Hypothalamus (tissue), 51 donors: ENCODE measurements around the gene ALPL.
A peak's percentile ranks its signal among the peaks of the same experiment; 100 is the strongest.

Experiments
- DNase-seq, 51 donors: peaks; one replicate each; lab custom pipeline; 2025; lab: John Stamatoyannopoulos, UW

The ALPL gene

GRCh38 chr1:21526441-21526840 lies 17.2 kb downstream of the ALPL start:
- no peak for DNase-seq

GRCh38 chr1:21530368-21531016 lies 21.3 kb downstream of the ALPL start:
- DNase-seq = no peak

- DNase-seq = no peak
Measured at GRCh38 chr1:21531241-21531640, 22.0 kb downstream of the ALPL start.

- DNase-seq = no peak
Measured at GRCh38 chr1:21532496-21532895, 23.3 kb downstream of the ALPL start.

GRCh38 chr1:21532992-21533534 lies 23.8 kb downstream of the ALPL start:
- DNase-seq = no peak

GRCh38 chr1:21534146-21534545 lies 24.9 kb downstream of the ALPL start:
- DNase-seq = no peak

GRCh38 chr1:21534674-21535378 lies 25.6 kb downstream of the ALPL start:
- DNase-seq = no peak

- DNase-seq = no peak
Measured at GRCh38 chr1:21536218-21536617, 27.0 kb downstream of the ALPL start.

- peak in 16 of 51 donors; percentile 2 to 44 (median 12) for DNase-seq
Measured at GRCh38 chr1:21537511-21537931, 28.3 kb downstream of the ALPL start.

- no peak for DNase-seq
Measured at GRCh38 chr1:21537932-21538630, 28.9 kb downstream of the ALPL start.

- DNase-seq = peak in 7 of 51 donors; percentile 7 to 24 (median 11)
Measured at GRCh38 chr1:21539933-21540332, 30.7 kb downstream of the ALPL start.

- DNase-seq = no peak
Measured at GRCh38 chr1:21541329-21541728, 32.1 kb downstream of the ALPL start.

- DNase-seq = no peak
Measured at GRCh38 chr1:21541835-21542234, 32.6 kb downstream of the ALPL start.

- no peak for DNase-seq
Measured at GRCh38 chr1:21543598-21543997, 34.4 kb downstream of the ALPL start.

GRCh38 chr1:21544095-21544494 lies 34.9 kb downstream of the ALPL start:
- no peak for DNase-seq

GRCh38 chr1:21546122-21546825 lies 37.1 kb downstream of the ALPL start:
- no peak for DNase-seq

GRCh38 chr1:21547876-21548275 lies 38.7 kb downstream of the ALPL start:
- DNase-seq = peak in 39 of 51 donors; percentile 5 to 85 (median 53)

- DNase-seq = no peak
Measured at GRCh38 chr1:21550097-21550496, 40.9 kb downstream of the ALPL start.

- no peak for DNase-seq
Measured at GRCh38 chr1:21550866-21551475, 41.7 kb downstream of the ALPL start.

- DNase-seq = no peak
Measured at GRCh38 chr1:21552715-21553114, 43.5 kb downstream of the ALPL start.
